BLaER1 (cell line): Measurements from ENCODE around the gene ANKRD65.
"Not testable (repeated sequence)": the region's sequence is repeated elsewhere in the genome, so short reads cannot be mapped to it uniquely, and the experiment has no call there.

Experiments used
- H3K27ac ChIP-seq: shearing (Covaris generic); formaldehyde crosslinking; 2 replicates; pipeline ENCODE4 v1.8.1; 2022
- H3K27me3 ChIP-seq: shearing (Covaris generic); formaldehyde crosslinking; 2 replicates; pipeline ENCODE4 v1.8.1; 2022
- H3K36me3 ChIP-seq: shearing (Covaris generic); formaldehyde crosslinking; 2 replicates; pipeline ENCODE4 v1.8.1; 2022
- H3K4me1 ChIP-seq: shearing (Covaris generic); formaldehyde crosslinking; 2 replicates; pipeline ENCODE4 v1.8.1; 2022
- H3K4me2 ChIP-seq: shearing (Covaris generic); formaldehyde crosslinking; 2 replicates; pipeline ENCODE4 v1.8.1; 2022
- H3K4me3 ChIP-seq: shearing (Covaris generic); formaldehyde crosslinking; 2 replicates; pipeline ENCODE4 v1.8.1; 2022
- H3K9ac ChIP-seq: shearing (Covaris generic); formaldehyde crosslinking; 2 replicates; pipeline ENCODE4 v1.8.1; 2022
- H3K9me3 ChIP-seq: shearing (Covaris generic); formaldehyde crosslinking; 2 replicates; pipeline ENCODE4 v1.8.1; 2022
- H4K20me1 ChIP-seq: shearing (Covaris generic); formaldehyde crosslinking; 2 replicates; pipeline ENCODE4 v1.8.1; 2022
- Cebpa-rat ChIP-seq: shearing (Covaris generic); IDR thresholded peaks from 2 replicates; pipeline ENCODE4 v1.8.1; 2022

The ANKRD65 gene

DNA sequence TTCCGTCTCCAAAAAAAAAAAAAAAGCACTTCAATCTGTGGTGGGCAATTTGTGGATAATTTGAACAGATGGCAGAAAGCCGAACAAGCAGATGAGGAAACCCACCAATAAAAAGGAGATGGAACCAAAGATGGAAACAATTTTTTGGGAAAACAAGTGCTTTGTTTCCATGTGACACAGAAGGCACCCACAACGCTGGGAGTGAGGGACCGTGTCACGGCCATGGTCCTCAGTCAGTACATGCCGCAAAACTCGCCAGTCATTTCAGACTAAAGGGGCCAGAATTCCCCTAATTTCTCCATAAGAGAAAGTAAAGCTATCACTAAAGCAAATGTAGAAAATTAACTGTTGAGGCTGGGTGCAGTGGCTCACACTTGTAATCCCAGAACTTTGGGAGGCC, 27.0 kb downstream of the ANKRD65 start:
- peaks cover 63% of the 10 kb centered on the region for H4K20me1 ChIP-seq
- no peak overlapping the region for H3K27ac ChIP-seq
- H3K27me3 ChIP-seq: no peaks in the 10 kb centered on the region
- peaks cover 17% of the 10 kb centered on the region for H3K4me1 ChIP-seq
- peaks cover 92% of the 10 kb centered on the region for H3K36me3 ChIP-seq
- H3K9me3 ChIP-seq: no peaks in the 10 kb centered on the region
- no peak overlapping the region for H3K9ac ChIP-seq
- H3K4me3 ChIP-seq: no peak overlapping the region
- H3K4me2 ChIP-seq: no peak overlapping the region
- TF ChIP-seq Cebpa-rat: no peak

DNA sequence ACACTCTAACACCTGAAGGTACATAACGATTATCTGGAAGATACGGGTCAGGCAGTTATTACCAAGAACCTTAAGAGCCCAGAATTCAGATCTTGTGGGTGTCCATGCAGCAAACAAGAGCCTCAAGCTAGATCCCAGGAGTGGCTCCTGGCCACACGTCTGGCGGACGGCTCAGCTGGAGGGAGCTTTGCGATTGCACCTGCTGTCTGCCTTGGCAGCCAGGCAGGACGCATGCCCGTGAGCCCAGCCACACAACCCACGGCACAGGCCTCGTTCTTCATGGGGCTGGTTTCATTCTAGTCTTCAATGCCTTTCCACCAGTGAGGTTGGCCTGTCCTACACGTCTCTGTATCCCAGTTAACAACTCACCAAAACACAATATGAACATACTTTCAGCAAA, 27.6 kb downstream of the ANKRD65 start:
- peaks cover 63% of the 10 kb centered on the region for H4K20me1 ChIP-seq
- no peak for TF ChIP-seq Cebpa-rat
- peaks cover 17% of the 10 kb centered on the region for H3K4me1 ChIP-seq

DNA sequence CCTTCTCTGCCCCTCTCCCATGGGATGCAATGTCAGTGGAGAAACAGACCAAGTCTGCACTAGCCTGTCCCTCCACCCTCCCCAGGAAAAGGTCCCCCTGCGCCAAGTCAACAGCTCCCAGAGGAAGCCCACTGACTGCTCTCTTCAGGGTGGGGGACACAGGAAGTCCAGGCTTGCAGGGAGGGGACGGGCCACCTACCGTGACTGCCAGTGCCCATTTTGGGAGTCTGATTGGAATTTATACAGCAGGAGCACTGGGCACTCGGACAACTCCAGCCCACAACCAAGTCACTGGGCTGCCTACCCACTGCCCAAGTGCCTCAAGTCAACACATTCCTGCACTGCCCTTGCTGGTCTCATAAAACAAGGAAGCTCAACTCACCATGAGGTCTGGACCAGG, 28.1 kb downstream of the ANKRD65 start:
- no peak overlapping the region for H3K4me2 ChIP-seq
- H3K9ac ChIP-seq: no peak overlapping the region
- H4K20me1 ChIP-seq: peaks cover 65% of the 10 kb centered on the region
- H3K27ac ChIP-seq: no peak overlapping the region
- no peak overlapping the region for H3K4me3 ChIP-seq
- peaks cover 100% of the 10 kb centered on the region for H3K36me3 ChIP-seq
- H3K4me1 ChIP-seq: peaks cover 13% of the 10 kb centered on the region
- no peaks in the 10 kb centered on the region for H3K27me3 ChIP-seq
- TF ChIP-seq Cebpa-rat: no peak
- H3K9me3 ChIP-seq: no peaks in the 10 kb centered on the region

More for the DNA sequence above, 27.6 kb downstream of the ANKRD65 start:
- Histone ChIP-seq H3K27me3 (no peaks in the 10 kb centered on the region), H3K27ac (no peak overlapping the region), H3K9ac (no peak overlapping the region), H3K9me3 (no peaks in the 10 kb centered on the region), H3K36me3 (peaks cover 98% of the 10 kb centered on the region), H3K4me2 (no peak overlapping the region), H3K4me3 (no peak overlapping the region)

DNA sequence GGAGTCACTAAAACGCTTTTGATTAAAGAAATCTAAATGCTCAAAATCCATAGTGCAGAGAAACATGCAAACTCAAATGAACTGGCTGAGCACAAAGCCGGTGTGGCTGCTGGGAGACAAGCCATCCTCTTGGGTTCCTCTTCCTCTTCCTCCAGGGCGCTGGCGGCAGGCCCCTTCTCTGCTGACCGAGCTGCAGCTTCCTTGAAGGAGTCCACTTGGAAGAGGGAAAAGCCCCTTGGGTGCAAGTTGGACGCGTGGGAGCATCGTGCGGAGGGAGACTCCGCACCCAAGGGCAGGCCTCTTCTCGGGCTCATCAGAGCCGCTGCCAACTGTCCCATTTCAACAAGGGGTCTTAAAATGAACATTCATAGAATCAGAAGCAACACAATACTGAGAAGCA, 29.9 kb downstream of the ANKRD65 start:
- no peak overlapping the region for H3K9ac ChIP-seq
- no peaks in the 10 kb centered on the region for H3K4me1 ChIP-seq
- peaks cover 100% of the 10 kb centered on the region for H3K36me3 ChIP-seq
- no peak overlapping the region for H3K4me3 ChIP-seq
- H3K27ac ChIP-seq: no peak overlapping the region
- TF ChIP-seq Cebpa-rat: no peak
- no peaks in the 10 kb centered on the region for H3K27me3 ChIP-seq
- no peaks in the 10 kb centered on the region for H3K9me3 ChIP-seq
- no peak overlapping the region for H3K4me2 ChIP-seq
- peaks cover 74% of the 10 kb centered on the region for H4K20me1 ChIP-seq

DNA sequence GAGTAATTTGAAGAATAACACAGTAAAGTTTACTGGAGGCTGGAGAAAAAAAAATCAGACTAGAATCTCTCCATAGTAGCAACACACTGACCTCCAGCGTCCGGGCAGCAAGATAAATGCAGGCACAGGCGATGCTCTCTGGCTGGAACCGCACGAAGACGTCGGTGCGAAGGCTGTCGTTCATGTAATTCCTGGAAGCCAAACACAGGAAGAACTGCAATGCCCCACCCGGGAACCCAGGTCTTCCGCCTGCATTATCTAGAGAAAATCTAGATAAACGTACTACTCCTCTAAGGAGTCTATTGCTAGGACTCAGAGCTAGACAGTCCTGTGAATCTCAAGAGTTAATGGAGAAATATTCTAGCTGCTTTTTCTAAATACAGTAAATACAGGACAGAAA, 30.4 kb downstream of the ANKRD65 start:
- peaks cover 75% of the 10 kb centered on the region for H4K20me1 ChIP-seq

DNA sequence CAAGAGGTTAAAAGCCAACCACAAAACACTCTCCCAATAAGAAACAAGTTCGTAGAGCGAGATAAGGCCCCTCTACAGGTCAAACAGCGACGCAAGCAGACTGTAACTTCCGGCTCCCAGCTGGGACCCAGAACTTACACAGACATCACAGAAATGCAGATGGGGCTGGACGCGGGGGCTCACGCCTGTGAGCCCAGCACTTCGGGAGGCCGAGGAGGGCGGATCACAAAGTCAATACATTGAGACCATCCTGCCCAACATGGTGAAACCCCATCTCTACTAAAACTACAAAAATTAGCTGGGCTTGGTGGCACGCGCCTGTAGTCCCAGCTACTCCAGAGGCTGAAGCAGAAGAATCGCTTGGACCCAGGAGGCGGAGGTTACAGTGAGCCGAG, 33.0 kb downstream of the ANKRD65 start:
- Histone ChIP-seq H3K27me3 (no peaks in the 10 kb centered on the region), H4K20me1 (peaks cover 61% of the 10 kb centered on the region), H3K9ac (no peak overlapping the region), H3K4me1 (no peaks in the 10 kb centered on the region), H3K9me3 (0 out of 2 replicates have a peak, but pooled peaks cover 4% of the 10 kb centered on the region), H3K4me2 (no peak overlapping the region), H3K4me3 (no peak overlapping the region), H3K36me3 (peaks cover 99% of the 10 kb centered on the region), H3K27ac (no peak overlapping the region)
- no peak for TF ChIP-seq Cebpa-rat

More for the DNA sequence above, 30.4 kb downstream of the ANKRD65 start:
- H3K36me3 ChIP-seq: peaks cover 100% of the 10 kb centered on the region
- no peaks in the 10 kb centered on the region for H3K27me3 ChIP-seq
- no peak overlapping the region for H3K27ac ChIP-seq
- H3K4me2 ChIP-seq: no peak overlapping the region
- no peaks in the 10 kb centered on the region for H3K9me3 ChIP-seq
- no peak for TF ChIP-seq Cebpa-rat
- H3K9ac ChIP-seq: no peak overlapping the region
- no peak overlapping the region for H3K4me3 ChIP-seq
- H3K4me1 ChIP-seq: no peaks in the 10 kb centered on the region

DNA sequence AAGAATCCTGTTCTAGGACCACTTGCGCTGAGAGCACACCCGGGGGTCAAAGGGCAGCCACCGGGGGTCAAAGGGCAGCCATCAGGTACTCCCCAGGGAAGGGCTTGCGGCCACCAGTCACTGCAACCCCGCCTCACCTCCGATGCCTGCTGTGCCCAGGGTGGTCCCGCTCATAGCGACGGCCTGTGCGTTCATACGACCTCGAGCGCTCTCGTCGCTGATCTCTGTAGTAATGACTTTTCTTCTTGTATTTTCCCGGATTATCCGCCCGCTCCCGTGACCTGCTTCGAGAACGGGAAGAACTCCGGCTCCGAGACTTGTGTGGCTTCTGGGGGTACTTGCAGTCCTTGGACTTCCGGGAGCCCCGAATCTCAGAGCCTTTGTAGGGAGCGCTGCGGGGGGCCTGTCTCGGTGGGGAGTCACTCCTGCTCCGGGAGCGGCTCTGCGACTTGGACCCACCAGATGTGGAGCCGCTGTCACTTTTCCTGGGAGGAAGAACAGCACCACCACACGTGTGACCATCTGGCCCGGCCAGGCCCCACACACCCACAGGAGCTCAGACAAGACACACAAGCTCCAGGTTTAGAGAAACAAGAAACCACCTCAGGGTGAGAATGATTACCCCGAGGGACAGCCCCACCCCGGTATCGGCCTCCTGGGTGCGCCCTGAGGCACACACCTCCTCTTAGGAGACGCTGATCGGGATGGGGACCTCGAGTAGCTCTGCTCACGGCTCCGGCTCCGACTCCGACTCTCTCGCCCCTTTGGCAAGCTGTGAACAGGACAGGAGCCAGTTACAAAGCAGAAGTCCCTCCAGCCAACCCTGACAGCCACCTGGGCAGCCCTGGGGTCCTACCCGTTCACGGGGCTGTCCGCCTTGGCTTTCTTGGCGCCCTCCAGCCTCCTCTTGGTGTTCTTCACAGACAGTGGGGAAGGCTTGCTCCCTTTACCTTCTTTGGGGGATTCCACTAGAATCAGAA, 33.7 kb downstream of the ANKRD65 start:
- H3K4me1 ChIP-seq: no peaks in the 10 kb centered on the region
- peaks cover 61% of the 10 kb centered on the region for H4K20me1 ChIP-seq
- H3K4me2 ChIP-seq: no peak overlapping the region
- H3K9ac ChIP-seq: no peak overlapping the region
- 0 out of 2 replicates have a peak, but pooled peaks cover 4% of the 10 kb centered on the region for H3K9me3 ChIP-seq
- H3K27me3 ChIP-seq: no peaks in the 10 kb centered on the region
- H3K4me3 ChIP-seq: no peak overlapping the region
- peaks cover 97% of the 10 kb centered on the region for H3K36me3 ChIP-seq
- H3K27ac ChIP-seq: no peak overlapping the region
- TF ChIP-seq Cebpa-rat: no peak

DNA sequence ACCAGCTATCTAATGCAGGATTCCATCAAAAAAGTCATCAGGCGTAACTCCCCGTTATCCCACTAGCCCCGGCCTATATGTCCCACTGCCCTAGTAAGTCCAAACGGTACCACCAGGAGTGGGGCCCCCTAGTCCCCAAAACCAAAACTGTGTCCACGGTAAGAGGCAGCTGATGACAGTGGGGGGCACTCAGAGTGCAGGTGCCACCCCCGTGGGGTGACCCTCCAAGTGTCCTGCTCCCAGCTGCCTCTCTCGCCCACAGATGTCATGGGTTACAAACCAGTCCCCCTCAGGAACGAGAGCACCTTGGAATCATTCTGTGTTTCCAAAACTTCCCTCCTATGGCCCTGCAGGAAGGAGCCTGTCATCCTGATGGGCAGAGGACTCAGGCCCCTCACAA, 35.1 kb downstream of the ANKRD65 start:
- no peaks in the 10 kb centered on the region for H3K27me3 ChIP-seq
- H4K20me1 ChIP-seq: peaks cover 61% of the 10 kb centered on the region
- TF ChIP-seq Cebpa-rat: no peak
- H3K4me1 ChIP-seq: no peaks in the 10 kb centered on the region
- H3K36me3 ChIP-seq: peaks cover 97% of the 10 kb centered on the region
- no peak overlapping the region for H3K9ac ChIP-seq
- no peak overlapping the region for H3K27ac ChIP-seq
- H3K9me3 ChIP-seq: 0 out of 2 replicates have a peak, but pooled peaks cover 4% of the 10 kb centered on the region
- H3K4me3 ChIP-seq: no peak overlapping the region
- no peak overlapping the region for H3K4me2 ChIP-seq

DNA sequence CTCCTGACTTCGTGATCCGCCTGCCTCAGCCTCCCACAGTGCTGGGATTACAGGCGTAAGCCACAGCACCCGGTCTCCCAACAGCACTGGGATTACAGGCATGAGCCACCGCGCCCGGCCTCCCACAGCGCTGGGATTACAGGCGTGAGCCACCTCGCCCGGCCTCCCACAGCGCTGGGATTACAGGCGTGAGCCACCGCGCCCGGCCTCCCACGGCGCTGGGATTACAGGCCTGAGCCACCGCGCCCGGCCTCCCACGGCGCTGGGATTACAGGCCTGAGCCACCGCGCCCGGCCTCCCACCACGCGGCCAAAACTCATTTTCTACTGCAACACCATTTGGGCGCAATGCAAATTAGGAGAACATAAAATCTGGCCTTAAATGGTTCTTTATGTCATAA, 35.7 kb downstream of the ANKRD65 start:
- H3K4me3 ChIP-seq, H3K27me3 ChIP-seq, H3K9me3 ChIP-seq, H3K4me1 ChIP-seq, H3K9ac ChIP-seq, H3K4me2 ChIP-seq, H3K27ac ChIP-seq: not testable (repeated sequence)
- Histone ChIP-seq H3K36me3 (peaks cover 97% of the 10 kb centered on the region), H4K20me1 (peaks cover 65% of the 10 kb centered on the region)

DNA sequence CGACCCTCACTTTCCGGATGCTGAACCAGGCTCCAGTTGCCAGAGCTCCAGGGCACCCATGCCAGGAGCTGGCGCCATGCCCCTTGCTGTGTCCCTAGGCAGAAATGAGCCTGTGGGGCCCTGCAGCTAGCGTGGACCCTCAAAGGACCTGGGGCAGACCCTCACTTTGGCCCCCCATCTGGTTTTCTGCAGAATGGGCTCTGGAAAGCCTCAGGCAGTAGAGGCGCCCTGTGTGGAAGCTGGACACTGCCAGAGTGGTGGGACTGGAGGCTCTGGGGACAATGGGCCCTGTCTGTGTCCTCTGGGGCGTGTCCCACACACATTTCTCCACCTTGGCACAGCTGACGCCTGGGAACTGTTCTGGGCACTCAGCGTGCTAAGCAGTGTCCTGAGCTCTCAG, 39.8 kb downstream of the ANKRD65 start:
- H3K27me3 ChIP-seq: no peaks in the 10 kb centered on the region
- H3K27ac ChIP-seq: no peak overlapping the region
- TF ChIP-seq Cebpa-rat: no peak

More for the DNA sequence above, 39.8 kb downstream of the ANKRD65 start:
- H3K36me3 ChIP-seq: peaks cover 70% of the 10 kb centered on the region
- H4K20me1 ChIP-seq: peaks cover 46% of the 10 kb centered on the region
- no peak overlapping the region for H3K4me3 ChIP-seq
- H3K4me1 ChIP-seq: no peaks in the 10 kb centered on the region
- H3K4me2 ChIP-seq: no peak overlapping the region
- 0 out of 2 replicates have a peak, but pooled peaks cover 4% of the 10 kb centered on the region for H3K9me3 ChIP-seq
- H3K9ac ChIP-seq: no peak overlapping the region
